Hypothalamus (tissue), 51 donors: ENCODE measurements around the gene PTPN20.
"Not testable (repeated sequence)": the region's sequence is repeated elsewhere in the genome, so short reads cannot be mapped to it uniquely, and the experiment has no call there.

Experiments used
- DNase-seq, 51 donors: peaks; one replicate each; lab custom pipeline; 2025; lab: John Stamatoyannopoulos, UW

PTPN20 gene

GRCh38 chr10:46911144-46911876 lies at the start of gene PTPN20:
TSS of gene PTPN20 (plus strand) at chr10:46911428. CDS start at chr10:46932500, 21,072 bp downstream.
- DNase-seq, result peak in 14 of 51 donors; percentile 5 to 45 (median 23)

- not testable (repeated sequence) for DNase-seq
Measured at GRCh38 chr10:46869716-46870115, 41.5 kb upstream of the PTPN20 start.

- DNase-seq, result not testable (repeated sequence)
Measured at GRCh38 chr10:46871583-46871982, 39.6 kb upstream of the PTPN20 start.

GRCh38 chr10:46875304-46875703 lies 35.9 kb upstream of the PTPN20 start:
- not testable (repeated sequence) for DNase-seq

- DNase-seq, result not testable (repeated sequence)
Measured at GRCh38 chr10:46876773-46877172, 34.5 kb upstream of the PTPN20 start.

GRCh38 chr10:46878761-46879160 lies 32.5 kb upstream of the PTPN20 start:
- peak in 12 of 51 donors; percentile 2 to 70 (median 20) for DNase-seq

- DNase-seq, result peak in 1 of 51 donors; percentile 0
Measured at GRCh38 chr10:46890813-46891611, 20.2 kb upstream of the PTPN20 start.

GRCh38 chr10:46896762-46897692 lies 14.2 kb upstream of the PTPN20 start:
- DNase-seq, result not testable (repeated sequence)

- DNase-seq, result not testable (repeated sequence)
Measured at GRCh38 chr10:46901247-46901646, 10.0 kb upstream of the PTPN20 start.

- DNase-seq, result not testable (repeated sequence)
Measured at GRCh38 chr10:46903874-46904273, 7.4 kb upstream of the PTPN20 start.

GRCh38 chr10:46906359-46906758 lies 4.9 kb upstream of the PTPN20 start:
- not testable (repeated sequence) for DNase-seq

- DNase-seq, result not testable (repeated sequence)
Measured at GRCh38 chr10:46907185-46908117, 3.8 kb upstream of the PTPN20 start.

GRCh38 chr10:46922498-46922897 lies 11.3 kb downstream of the PTPN20 start:
- not testable (repeated sequence) for DNase-seq

- not testable (repeated sequence) for DNase-seq
Measured at GRCh38 chr10:46925156-46925555, 13.9 kb downstream of the PTPN20 start.

GRCh38 chr10:46925853-46926252 lies 14.6 kb downstream of the PTPN20 start:
- DNase-seq, result not testable (repeated sequence)

- DNase-seq, result not testable (repeated sequence)
Measured at GRCh38 chr10:46928810-46929209, 17.6 kb downstream of the PTPN20 start.

- not testable (repeated sequence) for DNase-seq
Measured at GRCh38 chr10:46932383-46932782, 21.2 kb downstream of the PTPN20 start.

- DNase-seq, result not testable (repeated sequence)
Measured at GRCh38 chr10:46941091-46941490, 29.9 kb downstream of the PTPN20 start.
